HG02981 (cell line): ENCODE data around the gene PACS2.

Experiments
- ATAC-seq: cut with Tn5 transposase; IDR thresholded peaks from one replicate; pipeline ENCODE4 v1.9.1; 2021; ENCODE audit warnings: mild to moderate bottlenecking, moderate library complexity; ENCODE audit not compliant: unreplicated experiment

The PACS2 gene

DNA sequence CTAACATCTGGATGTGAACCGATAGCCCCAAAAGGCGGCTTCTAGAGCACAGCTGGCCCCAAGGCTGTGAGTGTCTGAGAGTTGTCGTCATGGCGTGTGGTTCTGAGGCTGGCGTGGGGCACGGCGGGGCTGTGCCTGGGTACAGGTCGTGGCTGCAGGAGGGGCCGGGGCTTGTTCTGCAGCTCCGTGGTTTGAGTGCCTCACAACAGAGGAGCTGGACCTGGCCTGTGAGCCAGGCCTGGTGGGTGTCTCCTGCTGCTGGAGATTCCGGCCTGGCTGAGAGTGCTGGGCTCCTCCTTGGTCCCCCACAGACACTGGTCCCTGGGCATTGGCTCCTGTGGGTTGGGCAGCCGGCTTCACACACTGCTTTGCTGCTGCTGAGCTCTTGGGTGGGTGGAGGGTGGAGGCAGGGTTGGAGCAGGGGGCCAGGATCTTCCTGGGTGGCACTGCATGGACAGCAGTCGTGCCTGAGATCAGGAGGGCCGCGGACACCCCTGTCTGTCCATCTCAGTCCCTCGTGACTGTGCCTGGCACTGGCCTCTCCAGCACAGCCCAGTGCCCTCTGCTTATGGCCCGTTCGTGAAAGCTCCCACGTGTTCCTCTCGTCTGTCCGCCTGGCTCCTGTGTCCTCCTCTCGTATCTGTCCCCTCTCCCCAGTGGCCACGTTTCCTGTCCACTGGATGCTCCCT is 52.0 kb downstream of the PACS2 start:
- no peak for ATAC-seq

DNA sequence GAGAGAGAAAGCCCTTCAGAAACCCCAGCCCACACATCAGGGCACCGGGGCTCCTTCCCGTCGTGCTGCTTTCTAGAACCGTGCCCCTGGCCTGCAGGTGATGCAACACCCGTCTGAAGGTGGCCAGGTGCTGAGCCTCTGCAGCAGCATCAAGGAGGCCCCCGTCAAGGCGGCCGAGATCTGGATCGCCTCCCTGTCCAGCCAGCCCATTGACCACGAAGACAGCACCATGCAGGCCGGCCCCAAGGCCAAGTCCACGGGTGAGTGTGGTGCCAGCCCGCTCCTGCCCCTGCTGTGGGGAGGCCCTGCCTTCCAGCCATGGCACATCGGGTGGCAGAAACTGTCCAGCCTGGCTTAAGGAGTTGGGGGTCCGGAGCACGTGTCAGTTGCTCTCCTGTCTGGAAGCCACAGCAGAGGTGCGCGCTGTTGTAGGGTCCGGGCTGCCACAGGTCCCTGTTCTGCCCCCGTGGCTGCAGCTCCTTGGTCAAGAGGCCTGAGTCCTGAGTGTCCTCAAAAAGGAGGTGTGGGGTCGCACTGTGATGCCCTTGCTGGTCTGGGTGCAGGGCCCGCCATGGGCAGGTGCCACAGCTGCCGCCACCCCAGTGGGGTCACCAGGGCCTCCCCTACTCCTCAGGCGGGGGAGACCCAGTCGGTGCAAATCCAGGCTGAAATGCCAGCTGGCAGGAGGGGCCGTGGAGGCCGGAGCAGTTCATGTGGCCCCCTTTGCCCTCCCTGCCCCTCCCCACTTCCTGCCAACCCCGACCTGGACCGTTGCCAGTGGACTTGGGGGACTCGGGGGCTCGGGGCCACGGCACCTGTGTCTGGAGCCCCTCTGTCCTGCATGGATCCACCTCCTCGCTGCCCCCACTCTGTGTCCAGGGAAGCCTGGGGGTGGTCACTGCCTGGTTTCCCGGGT is 52.8 kb downstream of the PACS2 start:
- ATAC-seq, result no peak

DNA sequence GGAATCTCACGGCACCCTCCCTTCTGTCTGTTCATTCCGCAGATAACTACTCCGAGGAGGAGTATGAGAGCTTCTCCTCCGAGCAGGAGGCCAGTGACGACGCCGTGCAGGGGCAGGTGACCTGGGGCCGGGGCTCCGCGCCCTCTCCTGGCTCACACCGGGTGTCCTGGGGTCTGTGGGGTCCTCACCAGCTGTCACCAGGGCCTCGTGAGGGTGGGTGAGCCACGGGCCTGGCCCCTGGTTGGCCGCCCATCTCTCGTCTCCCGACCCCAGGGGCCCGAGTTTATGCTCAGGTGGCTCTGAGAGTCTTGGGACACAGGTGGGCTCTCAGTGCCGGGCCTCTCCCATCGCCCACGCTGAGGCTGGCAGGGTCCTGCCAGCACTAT is 53.5 kb downstream of the PACS2 start:
- ATAC-seq, result no peak

DNA sequence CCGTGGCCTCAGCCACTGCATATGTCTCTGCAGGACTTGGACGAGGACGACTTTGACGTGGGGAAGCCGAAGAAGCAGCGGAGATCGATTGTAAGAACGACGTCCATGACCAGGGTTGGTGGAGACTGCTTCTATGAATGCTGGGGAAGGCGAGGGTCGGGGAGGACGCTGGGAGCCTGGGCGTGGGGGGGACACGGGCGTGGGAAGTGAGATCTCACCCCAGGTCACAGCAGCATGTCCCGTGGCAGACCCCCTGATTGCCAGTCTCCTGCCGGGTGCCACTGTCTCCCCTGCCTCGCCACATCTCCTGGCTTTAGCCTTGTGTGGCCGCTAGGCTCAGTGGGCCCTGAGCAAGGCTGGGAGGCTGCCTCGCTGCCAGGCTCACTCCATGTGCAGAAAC is 53.9 kb downstream of the PACS2 start:
- ATAC-seq, result no peak

DNA sequence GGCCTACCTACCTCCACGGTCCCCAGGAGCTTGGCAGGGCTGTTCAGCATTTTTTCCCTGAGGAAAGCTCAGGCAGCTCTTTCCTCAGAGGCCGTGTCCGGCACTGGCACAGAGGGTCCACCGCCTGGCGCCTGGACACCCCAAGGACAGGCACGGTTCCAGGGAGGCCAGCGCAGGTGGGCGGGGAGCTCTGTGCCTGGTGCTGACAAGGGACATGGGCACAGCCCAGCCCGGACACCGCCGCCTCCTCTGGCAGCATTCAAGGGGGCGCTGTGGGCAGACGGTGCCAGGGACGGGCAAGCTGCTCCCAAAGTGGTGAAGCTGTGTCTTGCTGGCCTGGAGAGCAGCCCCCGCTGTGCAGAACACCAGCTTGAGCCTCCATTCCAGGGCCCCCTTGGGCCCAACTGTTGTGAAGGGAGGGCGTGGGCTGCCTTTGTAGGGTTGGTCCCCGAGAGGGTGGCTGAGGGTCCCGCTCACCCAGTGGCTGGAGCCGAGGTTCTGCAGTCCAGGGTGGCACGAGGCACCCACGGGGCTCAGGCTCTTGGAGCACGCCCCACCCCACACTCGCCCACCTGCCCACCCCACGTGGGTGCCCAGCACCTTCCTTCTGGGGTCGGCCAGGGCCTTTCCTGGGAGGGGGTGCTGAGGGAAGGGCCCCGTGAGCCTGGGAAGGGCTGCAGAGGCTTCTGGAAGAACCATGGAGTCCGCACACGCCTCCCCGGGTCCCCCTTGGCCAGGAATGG is 54.5 kb downstream of the PACS2 start:
- no peak for ATAC-seq

DNA sequence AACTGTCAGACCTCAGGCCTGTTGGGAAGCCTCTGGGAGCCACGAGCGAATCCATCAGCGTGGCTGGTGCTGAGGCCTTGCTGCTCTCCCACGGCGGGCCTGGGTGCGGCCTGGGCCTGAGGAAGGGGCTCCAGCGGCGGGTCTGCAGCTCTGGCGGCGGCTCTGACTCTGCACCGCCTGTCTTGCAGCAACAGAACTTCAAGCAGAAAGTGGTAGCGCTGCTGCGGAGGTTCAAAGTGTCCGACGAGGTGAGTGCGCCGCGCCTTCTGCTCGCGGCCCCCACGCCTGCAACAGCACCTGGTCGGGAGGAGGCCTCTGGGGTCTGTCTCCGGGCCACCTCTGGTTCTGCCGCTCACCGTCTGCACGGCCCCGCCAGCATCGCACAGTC is 55.1 kb downstream of the PACS2 start:
- no peak for ATAC-seq

DNA sequence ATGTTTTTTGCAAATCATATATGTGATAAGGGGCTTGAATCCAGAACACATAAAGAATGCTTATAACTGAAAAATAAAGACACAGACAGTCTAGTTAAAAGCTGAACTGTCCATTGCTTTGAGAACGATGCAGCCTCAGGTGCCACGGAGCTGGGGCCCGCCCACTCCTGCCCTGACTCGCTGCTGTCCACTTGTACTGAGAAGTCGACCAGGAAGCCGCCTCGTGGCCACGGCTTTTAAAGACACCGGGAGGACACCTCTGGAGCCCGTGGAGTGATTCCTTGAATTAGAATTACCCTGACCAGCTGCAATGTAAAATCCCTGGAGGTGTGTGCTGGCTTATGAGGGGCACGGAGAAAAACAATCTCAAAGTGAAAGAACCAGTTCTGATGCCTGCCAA is 59.8 kb downstream of the PACS2 start:
- ATAC-seq, result no peak

DNA sequence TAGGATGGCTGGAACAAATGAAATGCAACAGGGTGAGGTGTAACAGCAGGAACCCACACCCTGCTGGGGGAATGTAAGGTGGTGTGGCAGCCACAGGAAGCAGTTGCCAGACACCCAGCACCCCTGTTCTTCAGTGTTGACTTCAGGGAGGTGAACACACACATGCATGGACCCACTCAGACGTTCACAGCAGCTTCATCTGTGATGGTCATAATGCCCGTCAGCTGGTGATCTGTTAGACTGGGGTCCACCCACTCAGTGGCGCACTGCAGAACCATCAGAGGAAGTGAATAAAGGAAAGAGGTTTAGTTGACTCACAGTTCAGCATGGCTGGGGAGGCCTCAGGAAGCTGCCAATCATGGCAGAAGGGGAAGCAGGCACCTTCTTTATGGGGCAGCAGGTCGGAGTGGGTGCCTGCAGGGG is 61.1 kb downstream of the PACS2 start:
- ATAC-seq, result no peak

DNA sequence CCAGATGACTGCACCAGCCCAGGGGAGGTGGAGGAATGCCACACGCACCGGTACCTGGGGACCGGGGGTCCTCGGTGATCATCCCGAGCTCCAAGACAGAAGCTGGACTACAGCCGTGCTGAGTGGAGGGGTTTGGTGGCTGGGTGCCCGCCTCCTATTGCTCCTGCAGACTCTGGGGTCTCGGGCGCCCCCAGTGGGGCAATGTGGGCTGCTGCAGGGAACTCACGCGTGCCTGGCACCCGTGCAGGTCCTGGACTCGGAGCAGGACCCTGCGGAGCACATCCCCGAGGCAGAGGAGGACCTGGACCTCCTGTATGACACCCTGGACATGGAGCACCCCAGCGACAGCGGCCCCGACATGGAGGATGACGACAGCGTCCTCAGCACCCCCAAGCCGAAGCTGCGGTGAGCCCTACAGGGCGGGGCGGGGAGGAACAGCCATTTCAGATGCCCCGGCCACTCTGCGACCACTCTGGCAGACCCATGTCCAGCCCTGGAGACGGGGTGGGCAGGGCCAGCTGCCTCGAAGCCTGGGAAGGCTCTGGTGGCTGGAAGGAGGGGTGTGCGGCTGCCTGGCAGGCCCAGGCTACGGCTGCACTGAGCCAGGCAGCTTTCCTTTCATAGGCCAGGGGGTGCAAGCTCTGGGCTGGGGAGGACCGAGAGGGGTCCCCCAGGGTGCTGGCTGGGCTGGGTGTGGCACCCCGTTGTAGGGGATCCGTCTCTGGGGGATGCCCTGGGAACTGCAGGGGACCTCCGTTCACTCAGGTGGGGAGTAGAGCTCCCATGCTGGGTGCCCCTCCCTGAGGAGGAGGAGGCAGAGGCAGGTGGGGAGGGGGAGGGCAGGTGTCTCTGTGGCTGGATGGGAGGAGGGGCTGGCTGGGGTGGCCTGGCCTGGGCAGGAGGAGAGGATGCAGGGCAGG is 62.2 kb downstream of the PACS2 start:
- no peak for ATAC-seq

DNA sequence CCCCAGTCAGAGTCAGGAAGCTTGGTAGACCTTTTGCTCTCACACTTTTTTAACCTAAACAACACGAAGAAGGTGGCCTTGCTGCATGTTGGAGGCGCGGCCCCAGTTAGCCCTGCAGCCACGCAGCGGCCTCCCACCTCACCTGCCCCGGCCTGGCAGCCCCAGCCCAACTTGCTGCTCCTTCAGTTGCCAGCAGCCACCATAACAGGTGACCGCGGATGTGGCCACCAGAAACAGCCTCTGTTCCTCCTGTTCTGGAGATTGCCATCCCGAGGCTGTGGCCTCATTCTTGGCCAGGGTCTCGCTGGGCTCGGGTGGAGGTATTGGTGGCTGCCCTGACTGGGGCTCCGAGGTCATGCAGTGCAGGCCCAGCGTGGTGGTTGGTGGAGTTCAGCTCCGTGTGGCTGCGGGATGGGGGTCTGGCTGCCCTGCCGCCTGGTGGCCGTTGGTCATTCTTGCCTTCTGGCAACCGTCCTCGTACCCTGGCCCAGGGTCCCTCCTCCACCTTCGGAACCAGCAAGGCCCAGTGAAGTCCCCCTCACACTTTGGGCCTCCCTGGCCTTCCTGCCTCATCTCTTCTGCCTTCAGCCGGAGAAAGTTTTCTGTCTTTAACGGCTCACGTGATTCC is 63.1 kb downstream of the PACS2 start:
- ATAC-seq, result no peak

DNA sequence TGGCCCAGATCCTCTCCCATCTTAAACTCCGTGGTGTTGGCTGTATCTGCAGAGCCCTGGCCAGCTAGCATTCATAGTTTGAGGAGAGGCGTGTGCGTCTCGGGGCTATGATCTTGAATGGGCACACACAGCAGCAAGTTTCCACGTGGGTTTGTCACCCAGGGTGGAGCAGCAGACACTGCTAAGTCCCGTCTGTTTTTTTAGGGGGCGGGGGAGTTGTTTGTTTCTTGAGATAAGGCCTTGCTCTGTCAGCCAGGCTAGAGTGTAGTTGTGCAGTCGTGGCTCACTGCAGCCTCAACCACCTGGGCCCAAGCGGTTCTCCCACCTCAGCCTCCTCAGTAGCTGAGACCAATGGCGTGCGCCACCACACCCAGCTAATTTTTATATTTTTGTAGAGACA is 63.7 kb downstream of the PACS2 start:
- ATAC-seq, result no peak

DNA sequence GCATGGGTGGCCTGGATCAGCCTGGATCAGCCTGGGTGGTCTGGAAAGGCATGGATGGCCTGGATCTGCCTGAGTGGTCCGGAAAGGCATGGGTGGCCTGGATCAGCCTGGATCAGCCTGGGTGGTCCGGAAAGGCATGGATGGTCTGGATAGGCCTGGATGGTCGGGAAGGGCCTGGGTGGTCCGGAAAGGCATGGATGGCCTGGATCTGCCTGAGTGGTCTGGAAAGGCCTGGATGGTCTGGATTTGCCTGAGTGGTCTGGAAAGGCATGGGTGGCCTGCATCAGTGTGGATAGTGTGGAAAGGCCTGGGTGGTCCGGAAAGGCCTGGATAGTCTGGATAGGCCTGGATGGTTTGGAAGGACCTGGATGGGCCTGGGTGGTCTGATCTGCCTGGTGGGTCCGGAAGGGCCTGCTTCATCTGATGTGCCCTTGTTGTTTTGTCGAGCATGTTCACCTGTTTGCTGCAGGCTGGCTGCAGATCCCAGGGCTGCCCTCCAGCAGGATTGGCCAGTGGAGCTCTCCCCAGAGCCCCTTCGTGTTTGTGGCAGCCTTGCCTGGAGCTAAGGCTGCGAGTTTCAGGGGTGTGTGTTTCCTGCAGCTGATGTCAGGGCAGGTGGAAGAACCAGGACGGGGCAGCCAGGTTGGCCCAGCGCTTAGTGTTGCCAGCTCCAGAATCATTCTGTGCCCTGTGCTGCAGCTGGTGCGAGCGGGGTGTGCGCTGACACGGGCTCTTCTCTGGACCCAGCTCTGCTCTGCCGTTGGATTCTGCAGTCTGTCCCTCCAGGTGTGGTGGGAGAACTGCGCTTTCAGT is 64.5 kb downstream of the PACS2 start:
- no peak for ATAC-seq

DNA sequence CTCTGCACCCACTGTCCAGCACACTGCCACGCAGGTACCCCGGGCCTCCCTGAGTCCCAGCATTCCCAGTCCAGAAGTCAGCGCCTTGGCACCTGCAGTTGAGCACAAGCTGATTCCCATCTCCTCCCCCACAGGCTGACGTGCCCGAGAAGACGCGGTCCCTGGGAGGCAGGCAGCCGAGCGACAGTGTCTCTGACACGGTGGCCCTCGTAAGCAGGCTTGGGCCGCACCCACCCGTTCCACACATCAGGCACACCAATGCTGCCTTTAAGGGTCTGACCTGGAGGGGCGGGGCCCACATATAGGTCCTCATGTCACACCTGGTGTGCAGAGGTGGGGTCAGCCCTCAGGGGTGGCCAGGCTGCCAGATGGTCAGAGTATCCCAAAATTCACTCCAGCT is 65.4 kb downstream of the PACS2 start:
- no peak for ATAC-seq

DNA sequence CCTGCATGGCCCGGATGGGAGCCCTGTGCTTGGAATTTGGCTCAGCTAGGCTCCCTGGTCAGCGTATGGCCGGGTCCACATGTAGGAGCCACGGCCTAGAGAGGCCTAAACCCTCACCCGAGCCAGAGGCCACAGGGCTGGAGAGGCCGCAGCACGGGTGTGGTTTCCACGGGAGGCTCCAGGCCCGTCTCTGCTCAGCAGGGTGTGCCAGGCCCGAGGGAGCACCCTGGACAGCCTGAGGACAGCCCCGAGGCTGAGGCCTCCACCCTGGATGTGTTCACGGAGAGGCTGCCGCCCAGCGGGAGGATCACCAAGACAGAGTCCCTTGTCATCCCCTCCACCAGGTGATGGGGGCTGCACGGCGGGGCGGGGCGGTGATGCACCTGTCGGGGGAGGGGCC is 66.2 kb downstream of the PACS2 start:
- no peak for ATAC-seq

DNA sequence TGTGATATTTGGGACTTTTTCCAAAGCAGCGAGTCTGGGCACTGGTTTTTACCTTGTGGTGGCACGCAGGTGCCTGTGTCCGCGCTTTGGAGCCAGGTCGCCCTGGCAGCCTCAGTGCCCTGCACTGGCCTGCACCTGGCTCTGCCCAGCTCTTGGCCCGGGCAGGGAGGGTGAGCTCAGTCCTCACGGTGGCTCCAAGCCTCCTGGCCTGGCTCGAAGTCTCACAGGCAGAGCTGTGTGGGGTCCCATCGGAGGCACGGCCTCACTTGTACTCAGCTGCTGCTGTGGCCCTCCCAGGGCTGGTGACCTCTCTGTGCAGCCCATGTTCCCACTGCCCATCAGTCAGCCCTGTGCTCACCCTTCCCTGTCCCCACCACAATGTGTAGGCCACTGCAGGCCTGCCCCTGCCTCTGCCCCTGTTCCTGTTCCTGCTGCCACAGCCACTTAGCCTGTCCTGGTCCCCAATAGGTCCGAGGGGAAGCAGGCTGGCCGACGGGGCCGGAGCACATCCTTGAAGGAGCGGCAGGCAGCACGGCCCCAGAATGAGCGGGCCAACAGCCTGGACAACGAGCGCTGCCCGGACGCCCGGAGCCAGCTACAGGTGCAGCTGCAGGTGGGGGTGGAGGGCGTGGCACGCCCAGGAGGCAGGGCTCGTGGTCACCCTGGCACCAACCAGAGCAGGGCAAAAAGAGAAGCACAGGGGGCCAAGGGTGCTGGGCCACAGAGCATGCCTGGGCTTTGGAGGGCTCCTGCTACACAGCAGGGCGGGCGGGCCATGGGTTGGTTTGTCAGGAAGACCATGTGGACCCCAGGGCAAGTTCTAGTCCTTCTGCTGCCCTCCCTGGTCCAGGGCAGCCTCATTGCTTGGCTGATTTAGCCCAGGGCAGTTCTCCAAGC is 67.1 kb downstream of the PACS2 start:
- ATAC-seq, result no peak

DNA sequence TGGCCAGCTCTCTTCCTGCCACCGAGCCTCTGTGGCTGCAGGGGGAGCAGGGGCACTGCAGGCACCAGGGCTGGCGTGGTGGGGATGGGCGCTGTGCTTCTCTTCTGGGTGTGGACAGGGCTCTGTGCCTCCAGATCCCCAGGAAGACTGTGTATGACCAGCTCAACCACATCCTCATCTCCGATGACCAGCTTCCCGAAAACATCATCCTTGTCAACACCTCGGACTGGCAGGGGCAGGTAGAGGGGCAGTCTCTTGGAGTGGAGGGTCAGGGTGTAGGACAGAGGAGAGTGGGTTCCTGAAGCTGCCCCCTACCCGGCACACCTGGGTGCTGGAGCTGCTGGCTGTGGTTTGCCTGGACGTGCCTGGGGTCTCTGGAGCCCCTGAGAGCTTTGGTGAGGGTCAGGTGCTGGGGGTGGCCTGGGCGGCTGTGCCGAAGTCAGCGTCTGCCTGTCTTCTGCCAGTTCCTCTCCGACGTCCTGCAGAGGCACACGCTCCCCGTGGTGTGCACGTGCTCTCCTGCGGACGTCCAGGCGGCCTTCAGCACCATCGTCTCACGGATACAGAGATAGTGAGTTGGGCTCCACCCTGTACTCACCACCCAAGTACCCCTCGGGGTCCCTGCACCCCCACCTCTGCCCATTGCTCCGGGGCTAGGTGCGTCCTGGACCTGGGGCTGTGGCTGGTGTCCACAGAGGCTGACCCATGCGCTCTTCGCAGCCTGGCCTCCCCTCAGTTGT is 68.0 kb downstream of the PACS2 start:
- no peak for ATAC-seq

DNA sequence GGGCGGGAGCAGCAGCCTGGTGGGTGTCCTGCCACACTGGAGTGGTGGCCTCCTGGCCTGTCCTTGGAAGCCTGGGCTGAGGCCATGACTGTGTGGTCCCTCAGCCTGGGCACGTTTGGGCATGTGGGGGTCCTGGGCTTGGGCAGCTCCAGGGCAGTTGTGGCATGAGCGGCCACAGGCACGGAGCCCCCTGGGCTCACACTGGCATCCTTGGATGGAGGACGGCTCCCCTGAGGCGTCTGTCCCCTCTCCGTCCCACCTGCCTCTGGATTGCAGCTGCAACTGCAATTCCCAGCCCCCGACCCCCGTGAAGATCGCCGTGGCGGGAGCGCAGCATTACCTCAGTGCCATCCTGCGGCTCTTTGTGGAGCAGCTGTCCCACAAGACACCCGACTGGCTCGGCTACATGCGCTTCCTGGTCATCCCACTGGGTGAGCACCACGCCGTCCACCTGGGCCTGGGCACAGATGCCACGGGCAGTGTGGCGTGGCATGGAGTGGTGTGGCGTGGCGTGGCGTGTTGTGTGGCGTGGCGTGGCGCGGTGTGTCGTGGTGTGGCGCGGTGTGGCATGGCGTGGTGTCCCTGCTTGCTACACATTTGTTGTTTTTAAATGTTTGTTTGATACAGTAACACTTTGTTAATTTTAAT is 68.7 kb downstream of the PACS2 start:
- ATAC-seq, result no peak
